PC-9 (cell line): ENCODE measurements around the gene HOXC12.

Experiments
- EZH2 ChIP-seq: fragments of 200-600 bp; sonication (generic); IDR thresholded peaks from 2 replicates; pipeline ENCODE4 v1.8.0; 2017; ENCODE audit warnings: antibody characterized with exemption, low read depth
- TF ChIP-seq, protein P1 (sequence below): fragments of 200-600 bp; sonication (generic); conservative IDR thresholded peaks from 2 replicates; pipeline ENCODE4 v1.6.1; 2017; ENCODE audit warnings: mixed run types, antibody characterized with exemption, mild to moderate bottlenecking, moderate library complexity

DNA sequence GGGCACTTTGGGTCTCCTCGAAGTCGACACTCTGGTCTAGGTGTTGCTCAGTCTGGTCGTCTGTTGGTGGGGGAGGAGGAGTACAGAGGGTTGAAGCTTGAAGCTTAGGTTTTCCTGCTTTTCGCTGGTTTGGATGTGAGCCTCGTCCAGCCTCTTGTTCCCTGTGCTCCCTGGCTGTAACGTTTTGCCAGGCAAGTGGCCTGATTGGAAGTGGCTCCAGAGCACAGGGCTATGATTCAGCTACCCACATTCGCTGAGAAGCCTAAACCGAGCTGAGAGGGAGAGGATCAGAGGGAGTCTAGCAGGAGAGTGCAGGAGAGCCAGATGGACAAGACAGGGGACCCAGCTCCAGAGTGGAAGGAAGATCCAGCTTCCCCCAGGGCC is 36.4 kb downstream of the HOXC12 start:
- TF ChIP-seq, protein P1, sequence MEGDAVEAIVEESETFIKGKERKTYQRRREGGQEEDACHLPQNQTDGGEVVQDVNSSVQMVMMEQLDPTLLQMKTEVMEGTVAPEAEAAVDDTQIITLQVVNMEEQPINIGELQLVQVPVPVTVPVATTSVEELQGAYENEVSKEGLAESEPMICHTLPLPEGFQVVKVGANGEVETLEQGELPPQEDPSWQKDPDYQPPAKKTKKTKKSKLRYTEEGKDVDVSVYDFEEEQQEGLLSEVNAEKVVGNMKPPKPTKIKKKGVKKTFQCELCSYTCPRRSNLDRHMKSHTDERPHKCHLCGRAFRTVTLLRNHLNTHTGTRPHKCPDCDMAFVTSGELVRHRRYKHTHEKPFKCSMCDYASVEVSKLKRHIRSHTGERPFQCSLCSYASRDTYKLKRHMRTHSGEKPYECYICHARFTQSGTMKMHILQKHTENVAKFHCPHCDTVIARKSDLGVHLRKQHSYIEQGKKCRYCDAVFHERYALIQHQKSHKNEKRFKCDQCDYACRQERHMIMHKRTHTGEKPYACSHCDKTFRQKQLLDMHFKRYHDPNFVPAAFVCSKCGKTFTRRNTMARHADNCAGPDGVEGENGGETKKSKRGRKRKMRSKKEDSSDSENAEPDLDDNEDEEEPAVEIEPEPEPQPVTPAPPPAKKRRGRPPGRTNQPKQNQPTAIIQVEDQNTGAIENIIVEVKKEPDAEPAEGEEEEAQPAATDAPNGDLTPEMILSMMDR = no peak
- no peak for TF ChIP-seq EZH2
